ENCODE measurements around the gene TRMT10A.
"Not testable (repeated sequence)": the region's sequence is repeated elsewhere in the genome, so short reads cannot be mapped to it uniquely, and the experiment has no call there.

The TRMT10A gene

DNA sequence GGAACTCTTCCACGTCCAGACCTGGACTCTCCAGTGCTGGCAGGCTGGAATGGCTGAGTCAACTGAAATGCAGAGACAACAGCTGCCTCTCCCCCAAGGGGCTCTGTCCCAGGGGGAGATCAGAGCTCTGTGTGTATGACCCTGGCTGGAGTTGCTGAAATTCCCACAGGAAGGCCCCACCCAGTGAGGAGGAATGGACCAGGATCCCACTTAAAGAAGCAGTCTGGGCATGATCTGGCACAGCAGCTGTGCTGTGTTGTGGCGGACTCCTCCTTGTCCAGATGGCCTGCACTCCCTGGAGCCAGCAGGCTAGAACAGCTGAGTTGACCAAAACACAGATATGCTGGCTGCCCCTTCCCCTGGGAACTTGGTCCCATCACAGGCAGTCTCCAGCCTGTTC lies 27.6 kb downstream of the TRMT10A start:
- no peaks in the 10 kb centered on the region for H4K20me1 ChIP-seq (ENCODE audit: insufficient read depth, low read length, poor library complexity, severe bottlenecking)
- TF ChIP-seq, protein P1, sequence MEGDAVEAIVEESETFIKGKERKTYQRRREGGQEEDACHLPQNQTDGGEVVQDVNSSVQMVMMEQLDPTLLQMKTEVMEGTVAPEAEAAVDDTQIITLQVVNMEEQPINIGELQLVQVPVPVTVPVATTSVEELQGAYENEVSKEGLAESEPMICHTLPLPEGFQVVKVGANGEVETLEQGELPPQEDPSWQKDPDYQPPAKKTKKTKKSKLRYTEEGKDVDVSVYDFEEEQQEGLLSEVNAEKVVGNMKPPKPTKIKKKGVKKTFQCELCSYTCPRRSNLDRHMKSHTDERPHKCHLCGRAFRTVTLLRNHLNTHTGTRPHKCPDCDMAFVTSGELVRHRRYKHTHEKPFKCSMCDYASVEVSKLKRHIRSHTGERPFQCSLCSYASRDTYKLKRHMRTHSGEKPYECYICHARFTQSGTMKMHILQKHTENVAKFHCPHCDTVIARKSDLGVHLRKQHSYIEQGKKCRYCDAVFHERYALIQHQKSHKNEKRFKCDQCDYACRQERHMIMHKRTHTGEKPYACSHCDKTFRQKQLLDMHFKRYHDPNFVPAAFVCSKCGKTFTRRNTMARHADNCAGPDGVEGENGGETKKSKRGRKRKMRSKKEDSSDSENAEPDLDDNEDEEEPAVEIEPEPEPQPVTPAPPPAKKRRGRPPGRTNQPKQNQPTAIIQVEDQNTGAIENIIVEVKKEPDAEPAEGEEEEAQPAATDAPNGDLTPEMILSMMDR (conservative IDR thresholded peaks at IDR 0.05; ENCODE audit: low read length) = no peak
- no peak for TF ChIP-seq EZH2phosphoT487 (IDR thresholded peaks at IDR 0.05; ENCODE audit: borderline replicate concordance)
- H3F3A ChIP-seq (ENCODE audit: low read depth) = no peaks in the 10 kb centered on the region
- H2AFZ ChIP-seq (ENCODE audit: low read length) = no peak overlapping the region
- no peaks in the 10 kb centered on the region for H3K9me3 ChIP-seq (ENCODE audit: insufficient read depth, low read depth, low read length)
- no peak overlapping the region for H3K4me3 ChIP-seq (ENCODE audit: low read length, poor library complexity, severe bottlenecking)
- H3K4me1 ChIP-seq (ENCODE audit: insufficient read depth, low read length, poor library complexity, severe bottlenecking) = no peaks in the 10 kb centered on the region
- no peaks in the 10 kb centered on the region for H3K27me3 ChIP-seq (ENCODE audit: insufficient read depth, low read length, poor library complexity, severe bottlenecking)
- no peak overlapping the region for H3K4me2 ChIP-seq (ENCODE audit: low read depth, low read length, poor library complexity, severe bottlenecking)
- H3K9me2 ChIP-seq (replicated peaks; ENCODE audit: low read depth, low read length) = no peaks in the 10 kb centered on the region
- H3K79me2 ChIP-seq (ENCODE audit: insufficient read depth, low read length) = no peaks in the 10 kb centered on the region
- no peak overlapping the region for H3K9ac ChIP-seq (ENCODE audit: low read depth, low read length, poor library complexity, severe bottlenecking)
- no peaks in the 10 kb centered on the region for H3K36me3 ChIP-seq (ENCODE audit: insufficient read depth, low read length)

DNA sequence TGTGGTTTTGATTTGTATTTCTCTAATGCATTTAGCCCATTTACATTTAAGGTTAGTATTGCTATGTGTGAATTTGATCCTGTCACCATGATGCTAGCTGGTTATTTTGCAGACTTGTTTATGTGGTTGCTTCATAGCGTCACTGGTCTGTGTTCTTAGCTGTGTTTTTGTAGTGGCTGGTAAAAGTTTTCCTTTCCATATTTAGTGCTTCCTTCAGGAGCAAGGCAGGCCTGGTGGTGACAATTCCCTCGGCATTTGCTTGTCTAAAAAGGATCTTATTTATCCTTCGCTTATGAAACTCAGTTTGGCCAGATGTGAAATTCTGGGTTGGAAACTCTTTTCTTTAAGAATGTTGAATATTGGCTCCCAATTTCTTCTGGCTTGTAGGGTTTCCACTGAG lies 29.1 kb downstream of the TRMT10A start:
- H3K9me2 ChIP-seq (replicated peaks; ENCODE audit: low read depth, low read length); H3K4me2 ChIP-seq (ENCODE audit: low read depth, low read length, poor library complexity, severe bottlenecking); H4K20me1 ChIP-seq (ENCODE audit: insufficient read depth, low read length, poor library complexity, severe bottlenecking); H3F3A ChIP-seq (ENCODE audit: low read depth); H2AFZ ChIP-seq (ENCODE audit: low read length); H3K4me1 ChIP-seq (ENCODE audit: insufficient read depth, low read length, poor library complexity, severe bottlenecking); H3K9me3 ChIP-seq (ENCODE audit: insufficient read depth, low read depth, low read length); H3K79me2 ChIP-seq (ENCODE audit: insufficient read depth, low read length); H3K9ac ChIP-seq (ENCODE audit: low read depth, low read length, poor library complexity, severe bottlenecking); H3K36me3 ChIP-seq (ENCODE audit: insufficient read depth, low read length); H3K27me3 ChIP-seq (ENCODE audit: insufficient read depth, low read length, poor library complexity, severe bottlenecking); H3K4me3 ChIP-seq (ENCODE audit: low read length, poor library complexity, severe bottlenecking): not testable (repeated sequence)

DNA sequence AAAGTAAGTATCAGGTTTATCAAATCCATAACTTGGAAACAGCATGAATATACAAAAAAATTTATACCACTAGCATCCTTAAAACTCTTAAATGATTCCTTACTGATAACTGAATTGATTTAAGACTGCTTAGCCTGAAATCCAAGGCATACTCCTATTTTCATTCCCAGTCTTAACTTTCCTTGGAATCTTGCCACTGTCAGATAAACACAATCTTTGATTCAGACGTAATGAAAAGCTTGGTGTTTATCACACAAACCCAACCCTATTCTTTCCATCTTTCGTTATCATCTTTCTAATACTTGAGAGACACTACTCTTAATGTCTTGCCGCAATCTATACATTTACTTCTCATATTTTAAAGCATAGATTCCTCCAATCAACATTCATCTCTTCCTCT lies 33.9 kb downstream of the TRMT10A start:
- Histone ChIP-seq H3K4me2 (ENCODE audit: low read depth, low read length, poor library complexity, severe bottlenecking) (no peak overlapping the region), H3K4me3 (ENCODE audit: low read length, poor library complexity, severe bottlenecking) (no peak overlapping the region), H2AFZ (ENCODE audit: low read length) (no peak overlapping the region), H4K20me1 (ENCODE audit: insufficient read depth, low read length, poor library complexity, severe bottlenecking) (no peaks in the 10 kb centered on the region), H3K79me2 (ENCODE audit: insufficient read depth, low read length) (no peaks in the 10 kb centered on the region), H3K4me1 (ENCODE audit: insufficient read depth, low read length, poor library complexity, severe bottlenecking) (no peaks in the 10 kb centered on the region), H3K27me3 (ENCODE audit: insufficient read depth, low read length, poor library complexity, severe bottlenecking) (no peaks in the 10 kb centered on the region), H3K9ac (ENCODE audit: low read depth, low read length, poor library complexity, severe bottlenecking) (no peak overlapping the region), H3K9me3 (ENCODE audit: insufficient read depth, low read depth, low read length) (no peaks in the 10 kb centered on the region), H3K9me2 (replicated peaks; ENCODE audit: low read depth, low read length) (no peaks in the 10 kb centered on the region), H3K36me3 (ENCODE audit: insufficient read depth, low read length) (no peaks in the 10 kb centered on the region), H3F3A (ENCODE audit: low read depth) (no peaks in the 10 kb centered on the region)
- TF ChIP-seq, protein P1 (conservative IDR thresholded peaks at IDR 0.05; ENCODE audit: low read length) = no peak
- TF ChIP-seq EZH2phosphoT487 (IDR thresholded peaks at IDR 0.05; ENCODE audit: borderline replicate concordance) = no peak

DNA sequence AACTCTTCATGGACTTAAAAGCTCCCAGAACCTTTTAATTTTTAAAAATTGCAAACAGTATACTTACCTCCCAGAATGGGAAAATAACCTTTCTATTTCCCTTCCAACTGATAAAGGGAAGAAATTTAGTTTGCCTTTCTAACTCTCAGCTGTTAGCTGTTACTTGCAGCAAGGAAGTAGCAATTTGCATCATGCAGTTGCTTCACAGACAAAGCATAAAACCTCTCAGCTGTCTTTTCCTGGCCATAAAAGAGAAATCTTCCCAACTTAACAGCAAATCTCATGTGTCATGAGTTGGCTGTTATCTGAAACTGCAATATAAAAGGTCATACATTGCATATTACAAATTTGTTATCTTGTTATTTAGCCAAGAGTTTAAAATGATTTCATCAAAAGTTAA lies 34.6 kb downstream of the TRMT10A start:
- H3K4me1 ChIP-seq (ENCODE audit: insufficient read depth, low read length, poor library complexity, severe bottlenecking) = no peaks in the 10 kb centered on the region

More for the DNA sequence above, 34.6 kb downstream of the TRMT10A start:
- no peak overlapping the region for H2AFZ ChIP-seq (ENCODE audit: low read length)
- H3K4me2 ChIP-seq (ENCODE audit: low read depth, low read length, poor library complexity, severe bottlenecking) = no peak overlapping the region
- TF ChIP-seq EZH2phosphoT487 (IDR thresholded peaks at IDR 0.05; ENCODE audit: borderline replicate concordance) = no peak
- TF ChIP-seq, protein P1 (conservative IDR thresholded peaks at IDR 0.05; ENCODE audit: low read length) = no peak
- H3F3A ChIP-seq (ENCODE audit: low read depth) = no peaks in the 10 kb centered on the region
- H3K36me3 ChIP-seq (ENCODE audit: insufficient read depth, low read length) = no peaks in the 10 kb centered on the region
- no peaks in the 10 kb centered on the region for H3K27me3 ChIP-seq (ENCODE audit: insufficient read depth, low read length, poor library complexity, severe bottlenecking)
- no peaks in the 10 kb centered on the region for H3K79me2 ChIP-seq (ENCODE audit: insufficient read depth, low read length)
- H3K4me3 ChIP-seq (ENCODE audit: low read length, poor library complexity, severe bottlenecking) = no peak overlapping the region
- H3K9me3 ChIP-seq (ENCODE audit: insufficient read depth, low read depth, low read length) = no peaks in the 10 kb centered on the region
- H3K9me2 ChIP-seq (replicated peaks; ENCODE audit: low read depth, low read length) = no peaks in the 10 kb centered on the region
- H4K20me1 ChIP-seq (ENCODE audit: insufficient read depth, low read length, poor library complexity, severe bottlenecking) = no peaks in the 10 kb centered on the region
- no peak overlapping the region for H3K9ac ChIP-seq (ENCODE audit: low read depth, low read length, poor library complexity, severe bottlenecking)

Data from Loucy (cell line).